Muscle of back (tissue), 11 donors: ENCODE results near the gene A3GALT2. TPM values are rescaled to one million over a fixed set of nuclear protein-coding genes. Genes with fewer than 3 reads are reported as not detected.
"Not testable (repeated sequence)": the region's sequence is repeated elsewhere in the genome, so short reads cannot be mapped to it uniquely, and the experiment has no call there.

ENCODE experiments used
- DNase-seq, 3 donors: peaks; one replicate each; pipeline versions ENCODE4 v3.0.0 to v3.0.0-alpha.2; 2013
- polyA plus RNA-seq, 10 donors: library from polyadenylated mRNA; unstranded; fragments of 120-200 nt; gene quantifications; one replicate each; pipeline ENCODE4 v1.2.1, GENCODE V29; 2013; ENCODE audit not compliant: insufficient read length in 10 of 10

Gene A3GALT2
- polyA plus RNA-seq, 10 donors: 0.12 to 0.27 TPM; not detected in 8

DNA sequence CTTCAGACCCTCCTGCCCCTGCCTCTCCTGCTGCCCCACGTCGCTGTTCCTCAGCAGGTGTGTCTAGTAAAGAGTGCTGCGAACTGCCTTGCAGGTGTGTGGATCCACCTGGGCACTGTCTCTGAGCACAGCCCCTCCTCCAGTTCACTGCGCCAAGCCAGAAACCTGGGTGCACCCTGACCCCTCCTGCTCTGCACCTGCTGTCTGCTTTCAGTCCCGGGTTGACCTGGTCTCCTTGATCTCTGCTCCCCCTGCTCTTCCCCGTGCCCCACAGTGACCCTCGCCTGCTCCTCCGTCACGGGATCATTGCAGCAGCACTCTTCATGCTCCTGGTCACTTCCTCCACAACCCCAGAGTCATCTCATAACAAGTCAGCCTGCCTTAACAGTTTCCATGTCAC lies 6.5 kb downstream of the A3GALT2 start:
- DNase-seq: no peak

DNA sequence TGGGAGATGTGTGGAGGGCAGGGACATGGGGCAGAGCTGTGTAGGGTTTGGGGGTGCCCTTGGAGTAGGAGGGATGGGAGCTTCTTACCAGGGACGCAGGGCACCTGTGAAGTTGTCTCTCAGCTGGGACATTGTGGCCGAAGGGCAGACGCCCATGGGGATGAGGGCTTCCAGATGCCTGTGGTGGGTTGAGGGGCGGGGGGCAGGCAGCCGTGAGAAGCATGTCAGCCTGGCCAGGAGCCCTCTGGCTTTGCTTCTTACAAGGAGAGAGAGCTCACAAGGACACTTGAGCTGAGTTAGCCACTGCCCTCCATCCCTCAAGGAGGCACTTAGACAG lies 8.5 kb downstream of the A3GALT2 start:
- DNase-seq: no peak

GRCh38 chr1:33311706-33312412 lies 9.0 kb downstream of the A3GALT2 start:
- DNase-seq: no peak

GRCh38 chr1:33310702-33311101 lies 10.2 kb downstream of the A3GALT2 start:
- no peak for DNase-seq

GRCh38 chr1:33309351-33309750 lies 11.5 kb downstream of the A3GALT2 start:
- DNase-seq: not testable (repeated sequence)

GRCh38 chr1:33307494-33307864 lies 13.4 kb downstream of the A3GALT2 start:
- DNase-seq: no peak

DNA sequence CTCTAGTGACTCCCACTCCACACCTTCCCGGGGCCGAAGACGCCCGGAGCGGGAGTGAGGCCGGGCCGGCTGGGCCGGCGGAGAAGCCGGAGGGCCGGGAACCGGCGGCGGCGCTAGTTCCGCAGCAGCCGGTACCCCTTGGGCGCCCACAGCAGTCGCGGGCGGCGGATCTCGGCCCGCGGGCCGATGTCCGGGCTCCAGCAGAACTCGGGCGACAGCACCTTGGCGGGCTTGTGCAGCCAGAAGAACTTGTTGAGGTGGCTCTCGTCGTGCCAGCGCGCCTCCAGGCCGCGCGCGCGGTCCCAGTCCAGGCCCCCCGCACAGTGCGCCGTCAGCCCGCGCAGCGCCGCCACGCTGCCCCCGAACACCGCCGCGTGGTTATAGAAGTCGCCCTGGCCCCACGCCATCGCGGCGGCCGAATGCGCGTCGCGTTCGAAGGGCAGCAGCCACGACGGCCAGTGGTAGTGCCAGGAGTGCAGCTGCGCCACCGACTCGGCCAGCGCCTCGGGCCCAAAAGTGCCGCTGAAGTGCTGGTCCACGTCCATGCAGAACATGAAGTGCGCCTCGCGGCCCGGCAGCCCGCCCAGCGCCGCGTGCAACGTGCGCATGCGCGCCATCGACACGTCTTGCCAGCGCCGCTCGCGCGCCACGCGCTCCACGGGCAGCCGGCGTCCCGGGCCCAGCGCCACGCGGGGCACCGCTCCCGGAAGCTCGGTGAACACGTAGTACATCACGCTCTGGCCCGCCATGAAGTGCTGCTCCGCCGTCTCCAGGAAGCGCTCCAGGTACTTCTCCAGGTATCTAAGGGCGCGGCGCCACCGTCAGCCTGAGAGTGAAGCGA lies 14.0 kb downstream of the A3GALT2 start:
- DNase-seq: peak in 2 of 3 donors; percentile 62 to 78

DNA sequence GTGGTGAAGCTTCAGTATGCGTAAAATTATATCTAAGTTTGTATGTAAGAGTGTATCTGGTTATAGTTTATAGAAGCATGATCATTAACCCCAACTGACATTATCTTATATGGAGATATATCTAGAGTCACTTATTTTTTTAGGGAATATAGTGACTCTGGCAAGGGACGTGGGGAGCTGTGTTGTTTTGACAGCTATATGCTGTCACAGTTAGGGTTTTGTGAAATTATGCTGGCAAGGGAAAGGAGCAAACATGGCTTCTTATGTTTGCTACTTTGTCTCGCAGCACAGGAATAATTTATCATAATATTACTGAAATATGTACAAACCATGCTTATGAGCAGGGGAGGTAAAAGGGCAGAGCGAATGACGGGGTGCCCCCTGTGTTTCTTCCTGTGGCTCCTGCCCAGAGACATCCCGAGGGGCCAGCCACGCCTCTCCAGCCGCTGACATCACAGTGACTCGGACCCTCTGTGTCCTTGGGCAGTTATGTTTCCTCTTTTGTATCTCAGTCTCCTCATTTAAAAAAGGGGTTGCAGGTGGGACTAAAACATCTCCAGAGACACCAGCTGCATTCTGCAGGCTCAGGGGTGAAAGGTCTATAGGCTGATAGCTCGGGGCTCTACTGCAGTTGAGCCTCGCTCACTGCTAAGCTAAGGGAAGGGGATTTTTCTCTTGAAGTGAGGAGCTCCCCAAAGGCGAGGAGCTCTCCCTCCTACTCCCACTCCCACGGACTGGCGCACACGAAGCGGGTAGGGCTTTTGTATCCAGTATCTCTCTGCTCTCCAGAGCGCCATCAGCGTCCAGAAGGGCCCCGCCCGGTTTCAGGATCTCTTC lies 14.9 kb downstream of the A3GALT2 start:
- DNase-seq: no peak

DNA sequence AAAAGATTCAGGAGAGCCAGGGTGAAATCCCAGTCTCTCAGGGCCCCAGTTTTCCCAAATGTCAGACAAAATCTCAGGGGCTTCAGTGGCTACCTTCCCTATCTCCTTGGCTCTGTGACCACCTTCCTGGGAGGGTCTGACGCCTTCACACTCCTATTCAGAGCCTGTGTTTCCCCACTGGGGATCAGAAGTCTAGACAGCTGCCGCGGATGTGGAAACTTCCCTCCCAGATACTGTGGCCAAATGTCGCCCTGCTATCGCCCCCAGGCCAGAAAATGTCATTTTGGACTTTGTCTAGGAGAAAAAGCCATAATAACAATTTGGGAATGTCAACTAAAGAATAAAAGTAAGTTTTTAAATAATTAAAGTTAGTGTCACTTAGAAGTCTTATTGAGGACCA lies 15.9 kb downstream of the A3GALT2 start:
- no peak for DNase-seq

- DNase-seq: no peak
Measured at GRCh38 chr1:33302325-33302724, 18.6 kb downstream of the A3GALT2 start.

GRCh38 chr1:33301273-33301984 lies 19.5 kb downstream of the A3GALT2 start:
- DNase-seq: peak in 1 of 3 donors; percentile 22

DNA sequence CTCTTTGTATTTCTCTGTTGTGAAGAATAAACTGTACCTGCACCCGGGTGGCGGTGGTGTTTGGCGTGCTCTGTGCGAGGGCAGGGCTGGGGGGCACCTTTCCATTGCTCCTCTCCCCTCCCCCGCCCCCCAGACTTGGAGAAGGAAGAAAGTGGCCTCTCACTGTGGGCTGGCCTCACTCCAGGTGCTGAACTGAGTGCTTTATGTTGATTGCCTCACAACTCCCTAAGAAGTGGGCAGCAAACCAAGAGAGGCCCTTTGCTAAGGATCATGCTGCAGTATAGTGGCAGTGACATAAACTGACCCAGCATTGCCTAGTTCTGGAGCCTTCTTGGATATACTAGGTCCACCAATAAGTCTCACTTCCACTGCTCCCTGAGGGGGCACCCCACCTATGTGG lies 20.2 kb downstream of the A3GALT2 start:
- peak; percentile 47 to 84 (median 61) for DNase-seq

DNA sequence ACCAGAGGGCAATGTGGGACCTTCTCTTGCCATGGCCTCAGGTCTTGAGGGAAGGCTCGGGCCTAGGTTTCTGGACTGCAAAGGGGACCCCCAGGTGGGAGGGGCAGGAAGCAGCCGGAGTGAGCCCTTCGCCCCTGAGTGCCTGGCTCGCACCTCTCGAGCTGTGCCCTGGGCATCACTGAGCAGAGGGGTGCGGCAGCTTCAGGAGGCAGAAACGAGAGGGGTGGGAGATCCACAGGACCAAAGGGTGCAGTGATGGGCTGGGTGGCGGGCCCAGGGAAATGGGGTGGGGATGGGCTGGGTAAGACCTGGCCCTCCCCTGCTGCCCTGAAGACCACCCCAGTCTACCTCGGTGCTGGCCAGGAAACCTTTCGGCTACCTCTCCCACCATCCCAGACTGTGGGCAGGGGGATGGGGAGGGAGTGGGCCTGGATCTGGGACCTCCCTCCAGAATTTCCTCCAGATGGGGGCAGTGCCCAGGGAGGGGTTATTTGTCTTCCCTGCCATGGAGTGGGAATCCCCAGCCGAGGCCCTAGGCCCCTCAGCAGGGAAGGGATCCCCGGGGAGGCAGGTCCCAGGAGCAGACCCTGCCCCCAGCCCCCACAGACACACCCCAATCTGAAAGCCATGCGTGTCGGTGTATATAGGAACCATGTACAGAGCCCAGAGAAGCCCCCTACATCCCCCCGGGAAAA lies 21.3 kb downstream of the A3GALT2 start:
- no peak for DNase-seq

- peak in 2 of 3 donors; percentile 44 to 76 for DNase-seq
Measured at GRCh38 chr1:33298623-33299277, 22.1 kb downstream of the A3GALT2 start.

DNA sequence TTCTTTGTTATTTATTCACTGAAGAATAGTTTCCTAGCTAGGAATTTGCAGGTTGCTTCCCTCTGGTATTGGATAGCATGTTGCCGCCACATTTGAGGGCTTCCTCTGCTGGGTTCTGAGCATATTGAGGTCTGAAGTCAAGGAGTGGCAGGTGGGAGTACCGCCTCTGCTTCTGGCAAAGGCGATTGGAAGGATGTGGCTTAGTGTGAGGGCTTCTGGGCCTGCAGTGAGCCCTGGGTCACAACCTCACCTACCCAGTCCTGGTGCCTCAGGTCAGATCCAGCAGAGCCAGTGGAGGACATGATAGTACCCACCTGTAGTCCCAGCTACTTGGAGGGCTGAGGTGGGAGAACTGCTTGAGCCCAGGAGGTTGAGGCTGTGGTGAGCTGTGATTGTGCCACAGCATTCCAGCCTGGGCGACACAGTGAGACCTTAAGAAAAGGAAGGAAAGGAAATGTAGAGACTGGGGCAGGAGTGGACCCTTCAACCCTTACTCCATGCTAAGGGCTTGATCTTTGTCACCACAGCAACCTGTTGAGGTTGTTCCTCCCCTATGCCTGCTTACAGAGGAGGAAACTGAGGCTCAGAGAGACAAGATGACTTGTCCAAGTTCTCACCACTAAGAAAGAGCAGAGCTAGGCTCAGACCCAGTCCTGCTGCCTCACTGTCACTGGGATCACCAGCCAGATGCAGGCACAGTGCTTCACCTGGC lies 22.8 kb downstream of the A3GALT2 start:
- DNase-seq: no peak

DNA sequence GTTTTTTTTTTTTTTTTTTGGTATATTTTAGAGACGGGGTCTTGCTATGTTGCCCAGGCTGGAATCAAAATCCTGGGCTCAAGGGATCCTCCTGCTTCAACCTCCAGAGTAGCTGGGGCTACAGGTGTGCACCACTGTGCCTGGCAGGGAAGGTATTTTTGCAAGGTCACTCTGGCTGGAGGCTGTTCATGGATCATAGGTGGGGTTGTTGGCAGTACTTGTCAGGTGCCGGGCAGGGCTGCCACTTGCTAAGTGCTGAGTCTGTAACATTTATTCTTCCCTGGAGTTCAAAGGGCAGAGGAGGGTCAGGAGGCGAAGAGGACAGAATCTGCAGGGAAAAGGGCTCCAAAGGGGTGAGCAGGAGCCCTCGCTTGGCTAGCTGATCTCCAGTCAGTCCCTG lies 24.1 kb downstream of the A3GALT2 start:
- no peak for DNase-seq

DNA sequence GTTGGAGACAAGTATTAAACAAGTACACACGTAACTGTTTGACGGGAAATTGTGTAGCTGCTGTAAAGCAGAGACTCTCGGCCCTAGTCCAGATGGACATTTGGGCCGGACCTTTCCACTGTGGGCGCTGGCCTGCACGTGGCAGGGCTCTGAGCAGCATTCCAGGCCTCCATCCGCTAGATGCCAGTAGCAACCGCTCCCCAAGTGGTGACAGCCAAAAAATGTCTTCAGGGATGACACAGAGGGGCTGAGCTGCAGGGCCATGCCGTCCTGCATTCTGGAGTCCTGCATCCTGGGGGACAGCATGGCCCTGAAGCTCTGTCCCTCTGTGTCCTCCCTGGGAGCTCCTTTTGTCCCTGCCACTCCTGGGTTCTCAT lies 24.8 kb downstream of the A3GALT2 start:
- DNase-seq: no peak

DNA sequence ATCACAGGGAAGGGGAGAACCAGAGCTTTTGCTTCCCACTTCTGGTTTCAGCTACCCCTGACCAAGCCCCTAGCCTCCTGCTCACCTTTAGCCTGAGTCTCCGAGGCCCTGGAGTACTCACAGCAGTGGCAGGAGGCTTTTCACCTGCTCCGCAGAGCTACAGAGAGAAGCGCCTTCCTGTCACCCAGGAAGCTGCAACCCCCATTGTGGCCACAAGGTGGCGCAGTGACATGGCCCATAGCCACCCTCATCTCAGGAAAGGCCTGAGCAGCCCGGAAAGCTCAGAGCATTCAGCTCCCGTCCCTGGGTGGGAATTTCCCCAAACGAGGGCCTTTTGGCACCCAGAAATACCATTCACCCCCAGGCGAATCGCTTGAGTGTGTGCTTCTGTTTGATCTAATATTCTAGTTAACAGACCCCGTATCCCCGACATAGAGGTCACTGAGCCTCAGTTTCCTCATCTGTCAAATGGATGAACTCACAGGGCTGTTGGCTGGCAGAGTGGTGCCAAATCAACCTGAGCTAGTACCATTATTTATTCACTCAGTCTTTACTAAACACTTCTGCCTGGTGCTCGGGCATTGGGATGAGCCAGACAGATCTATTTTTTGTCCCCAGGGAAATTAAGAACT lies 25.3 kb downstream of the A3GALT2 start:
- DNase-seq: peak; percentile 74 to 89 (median 88)

- no peak for DNase-seq
Measured at GRCh38 chr1:33295023-33295422, 25.9 kb downstream of the A3GALT2 start.
